HepG2 (cell line): Measurements from ENCODE around the gene CPLANE2. TPM values are rescaled to one million over a fixed set of nuclear protein-coding genes. Genes with fewer than 3 reads are reported as not detected.

Experiments used
- CEBPB ChIP-seq: IDR thresholded peaks from 2 replicates; pipeline ENCODE4 v1.6.1; 2011; ENCODE audit warnings: low read depth, low read length, improper control_type of control experiment, borderline replicate concordance
- CERS6 ChIP-seq: sonication (generic); formaldehyde crosslinking; IDR thresholded peaks from 2 replicates; pipeline ENCODE4 v1.5.0; 2020; ENCODE audit warnings: missing genetic modification reagents
- ELF1 ChIP-seq: sonication (generic); formaldehyde crosslinking; IDR thresholded peaks from 2 replicates; pipeline ENCODE4 v1.4.0; 2020; ENCODE audit warnings: missing genetic modification reagents
- HOXA3 ChIP-seq: sonication (generic); formaldehyde crosslinking; IDR thresholded peaks from 2 replicates; pipeline ENCODE4 v1.5.0; 2020; ENCODE audit warnings: missing genetic modification reagents
- NFE2L1 ChIP-seq: sonication (generic); formaldehyde crosslinking; IDR thresholded peaks from 2 replicates; pipeline ENCODE4 v1.4.0; 2020; ENCODE audit warnings: missing genetic modification reagents, mild to moderate bottlenecking, borderline replicate concordance
- PATZ1 ChIP-seq: sonication (generic); formaldehyde crosslinking; IDR thresholded peaks from 2 replicates; pipeline ENCODE4 v1.4.0; 2020; ENCODE audit warnings: missing genetic modification reagents
- RBM39 ChIP-seq: fragments of 200-400 bp; formaldehyde crosslinking; IDR thresholded peaks from one replicate; pipeline ENCODE4 v1.6.1; 2018; ENCODE audit warnings: antibody characterized with exemption, mild to moderate bottlenecking, low read depth, low read length; ENCODE audit not compliant: poor library complexity, severe bottlenecking
- RCOR2 ChIP-seq: IDR thresholded peaks from 2 replicates; pipeline ENCODE4 v1.6.1; 2016; ENCODE audit warnings: missing biosample characterization, missing genetic modification reagents
- SP4 ChIP-seq: sonication (generic); formaldehyde crosslinking; IDR thresholded peaks from 2 replicates; pipeline ENCODE4 v1.8.1; 2023; ENCODE audit warnings: mild to moderate bottlenecking, missing genetic modification reagents
- TERF1 ChIP-seq: sonication (generic); formaldehyde crosslinking; IDR thresholded peaks from 2 replicates; pipeline ENCODE4 v1.8.0; 2022; ENCODE audit warnings: mild to moderate bottlenecking, missing genetic modification reagents, moderate library complexity
- TFAP4 ChIP-seq: sonication (generic); IDR thresholded peaks from 2 replicates; pipeline ENCODE4 v1.6.1; 2016; ENCODE audit warnings: low read depth, borderline replicate concordance
- UBTF ChIP-seq: sonication (generic); formaldehyde crosslinking; IDR thresholded peaks from 2 replicates; pipeline ENCODE4 v1.4.0; 2020; ENCODE audit warnings: mild to moderate bottlenecking, missing genetic modification reagents
- ZFP41 ChIP-seq: sonication (generic); formaldehyde crosslinking; IDR thresholded peaks from 2 replicates; pipeline ENCODE4 v1.4.0; 2020; ENCODE audit warnings: mild to moderate bottlenecking, missing genetic modification reagents, borderline replicate concordance
- ZFY ChIP-seq: sonication (generic); formaldehyde crosslinking; IDR thresholded peaks from 2 replicates; pipeline ENCODE4 v1.4.0; 2020; ENCODE audit warnings: missing genetic modification reagents
- ZNF530 ChIP-seq: sonication (generic); formaldehyde crosslinking; IDR thresholded peaks from 2 replicates; pipeline ENCODE4 v1.5.0; 2020; ENCODE audit warnings: low read depth, mild to moderate bottlenecking, missing genetic modification reagents
- ZNF563 ChIP-seq: sonication (generic); formaldehyde crosslinking; IDR thresholded peaks from 2 replicates; pipeline ENCODE4 v1.8.0; 2022; ENCODE audit warnings: mild to moderate bottlenecking, moderate library complexity, missing genetic modification reagents
- ZNF574 ChIP-seq: sonication (generic); formaldehyde crosslinking; IDR thresholded peaks from 2 replicates; pipeline ENCODE4 v1.4.0; 2020; ENCODE audit warnings: missing genetic modification reagents
- ZNF792 ChIP-seq: IDR thresholded peaks from 2 replicates; pipeline ENCODE4 v1.6.1; 2016
- ZZZ3 ChIP-seq: sonication (generic); formaldehyde crosslinking; IDR thresholded peaks from 2 replicates; pipeline ENCODE4 v1.4.0; 2020; ENCODE audit warnings: missing genetic modification reagents, mild to moderate bottlenecking, borderline replicate concordance
- polyA plus RNA-seq, 8 experiments: library from polyadenylated mRNA; depleted of rRNA in 3 of 8; stranded (reverse) in 7 of 8; unstranded in 1 of 8; fragments of >200 nt; fragmentation: Illumina TruSeq in 4 of 8; extraction: Trizol in 4 of 8; gene quantifications; 2 replicates each; pipeline versions ENCODE4 v1.2.1 to v1.2.3, GENCODE V29; 2011 to 2016; ENCODE audit warnings: low read depth in 4 of 8, missing spikeins in 1 of 8, mixed read lengths in 1 of 8; ENCODE audit not compliant: insufficient read depth in 1 of 8
- total RNA-seq, 5 experiments: library from RNA; depleted of rRNA; stranded (reverse); fragments of >200 nt; fragmentation: Illumina TruSeq; extraction: Trizol; gene quantifications; 2 replicates each; pipeline ENCODE4 v1.2.3, GENCODE V29; 2016; ENCODE audit warnings: low read depth in 1 of 5

The CPLANE2 gene
- total and polyA plus RNA-seq, 2 of the 13 experiments (the other 11 are each of a cell fraction or from before 2014, with no cell fraction given): 0.29 to 1.6 TPM

GRCh38 chr1:16217061-16217785 is 19.8 kb downstream of the CPLANE2 start (continued):
- TF ChIP-seq UBTF (0 out of 2 replicates have a peak, but pooled peaks have one; percentile 31), ZNF574 (CRISPR knock-in tag) (no peak), ZNF530 (CRISPR knock-in tag) (no peak), ZFY (peak; percentile 22; the same call in 1 of the 2 replicates), RCOR2 (no peak), PATZ1 (CRISPR knock-in tag) (peak; percentile 10; the same call in 1 of the 2 replicates), NFE2L1 (CRISPR knock-in tag) (no peak), ZNF563 (CRISPR knock-in tag) (0 out of 2 replicates have a peak, but pooled peaks have one; percentile 5), ELF1 (CRISPR knock-in tag) (0 out of 2 replicates have a peak, but pooled peaks have one; percentile 27), CERS6 (CRISPR knock-in tag) (no peak), TFAP4 (peak; percentile 41; the same call in 1 of the 2 replicates), ZFP41 (no peak), ZNF792 (CRISPR knock-in tag) (no peak), ZZZ3 (CRISPR knock-in tag) (no peak), CEBPB (no peak), TERF1 (CRISPR knock-in tag) (no peak), HOXA3 (peak; percentile 17; the same call in 1 of the 2 replicates), RBM39 (no peak), SP4 (CRISPR knock-in tag) (peak; percentile 94)
